H9 (cell line): ENCODE measurements around the gene ANKRD55. TPM values are rescaled to one million over a fixed set of nuclear protein-coding genes. Genes with fewer than 3 reads are reported as not detected.

Experiments used
- DNase-seq: peaks from one replicate; pipeline ENCODE4 v3.0.0-alpha.2; 2017
- H2AFZ ChIP-seq: one replicate; pipeline ENCODE4 v1.6.1; 2013; ENCODE audit warnings: mild to moderate bottlenecking, low read length, control low read depth, moderate library complexity
- H2AK5ac ChIP-seq: 2 replicates; pipeline ENCODE4 v1.6.1; 2013; ENCODE audit warnings: low read length, control low read depth, mixed read lengths; ENCODE audit not compliant: insufficient read length
- H2BK120ac ChIP-seq: one replicate; pipeline ENCODE4 v1.6.1; 2013; ENCODE audit warnings: low read depth, mild to moderate bottlenecking, low read length, control low read depth, inconsistent platforms; ENCODE audit not compliant: poor library complexity, severe bottlenecking
- H2BK12ac ChIP-seq: 2 replicates; pipeline ENCODE4 v1.6.1; 2013; ENCODE audit warnings: low read length, control low read depth, mixed read lengths, low read depth; ENCODE audit not compliant: insufficient read length
- H2BK15ac ChIP-seq: 2 replicates; pipeline ENCODE4 v1.6.1; 2013; ENCODE audit warnings: low read depth, low read length, control low read depth
- H2BK20ac ChIP-seq: one replicate; pipeline ENCODE4 v1.6.1; 2013; ENCODE audit warnings: low read depth, mild to moderate bottlenecking, low read length, control low read depth, inconsistent platforms; ENCODE audit not compliant: poor library complexity, severe bottlenecking
- H2BK5ac ChIP-seq: 2 replicates; pipeline ENCODE4 v1.6.1; 2013; ENCODE audit warnings: low read length, control low read depth, mixed read lengths; ENCODE audit not compliant: insufficient read length
- H3K14ac ChIP-seq: 2 replicates; pipeline ENCODE4 v1.6.1; 2013; ENCODE audit warnings: low read length, control low read depth; ENCODE audit not compliant: insufficient read depth
- H3K18ac ChIP-seq: 2 replicates; pipeline ENCODE4 v1.6.1; 2013; ENCODE audit warnings: low read depth, mild to moderate bottlenecking, mixed read lengths, low read length, control low read depth; ENCODE audit not compliant: insufficient read length
- H3K23ac ChIP-seq: 2 replicates; pipeline ENCODE4 v1.6.1; 2013; ENCODE audit warnings: low read length, control low read depth, mixed read lengths, low read depth; ENCODE audit not compliant: insufficient read length
- H3K23me2 ChIP-seq: 2 replicates; pipeline ENCODE4 v1.6.1; 2013; ENCODE audit warnings: low read depth, mild to moderate bottlenecking, mixed read lengths, low read length, control low read depth; ENCODE audit not compliant: insufficient read length, poor library complexity, severe bottlenecking
- H3K27ac ChIP-seq: 2 replicates; pipeline ENCODE4 v1.5.1; 2013; ENCODE audit warnings: low read length, control low read depth, mixed read lengths, low read depth; ENCODE audit not compliant: insufficient read length
- H3K27me3 ChIP-seq: 2 replicates; pipeline ENCODE4 v1.6.1; 2013; ENCODE audit warnings: low read length, control low read depth, inconsistent platforms; ENCODE audit not compliant: insufficient read depth
- H3K4ac ChIP-seq: 2 replicates; pipeline ENCODE4 v1.6.1; 2013; ENCODE audit warnings: low read depth, mild to moderate bottlenecking, control low read depth, inconsistent platforms, low read length, moderate library complexity
- H3K4me1 ChIP-seq: 2 replicates; pipeline ENCODE4 v1.6.1; 2013; ENCODE audit warnings: low read length, control low read depth, inconsistent platforms; ENCODE audit not compliant: insufficient read depth
- H3K4me2 ChIP-seq: 2 replicates; pipeline ENCODE4 v1.6.1; 2013; ENCODE audit warnings: low read length, control low read depth, mixed read lengths; ENCODE audit not compliant: insufficient read length, insufficient read depth
- H3K56ac ChIP-seq: 2 replicates; pipeline ENCODE4 v1.6.1; 2013; ENCODE audit warnings: low read depth, mild to moderate bottlenecking, mixed read lengths, low read length, control low read depth; ENCODE audit not compliant: insufficient read length
- H3K79me1 ChIP-seq: 2 replicates; pipeline ENCODE4 v1.6.1; 2013; ENCODE audit warnings: low read depth, mild to moderate bottlenecking, moderate library complexity, low read length, control low read depth, inconsistent platforms; ENCODE audit not compliant: insufficient read depth, poor library complexity, severe bottlenecking
- H3K79me2 ChIP-seq: 2 replicates; pipeline ENCODE4 v1.6.1; 2013; ENCODE audit warnings: low read length, control low read depth, inconsistent platforms; ENCODE audit not compliant: insufficient read depth
- H3K9ac ChIP-seq: 2 replicates; pipeline ENCODE4 v1.6.1; 2013; ENCODE audit warnings: low read length, control low read depth, mixed read lengths; ENCODE audit not compliant: insufficient read length; ENCODE audit errors: extremely low read depth
- H3K9me3 ChIP-seq: one replicate; pipeline ENCODE4 v1.6.1; 2013; ENCODE audit warnings: low read depth, low read length, inconsistent platforms; ENCODE audit not compliant: control insufficient read depth
- H3T11ph ChIP-seq: one replicate; pipeline ENCODE4 v1.6.1; 2013; ENCODE audit warnings: mild to moderate bottlenecking, low read length, control low read depth, inconsistent platforms
- H4K20me1 ChIP-seq: one replicate; pipeline ENCODE4 v1.6.1; 2013; ENCODE audit not compliant: control insufficient read depth, insufficient read length, insufficient read depth
- H4K5ac ChIP-seq: 2 replicates; pipeline ENCODE4 v1.6.1; 2013; ENCODE audit warnings: low read depth, mild to moderate bottlenecking, mixed read lengths, low read length, control low read depth; ENCODE audit not compliant: insufficient read length
- H4K8ac ChIP-seq: replicated peaks from 2 replicates; pipeline ENCODE4 v1.6.1; 2013; ENCODE audit warnings: low read length, control low read depth, mixed read lengths, low read depth; ENCODE audit not compliant: insufficient read length
- H4K91ac ChIP-seq: 2 replicates; pipeline ENCODE4 v1.6.1; 2013; ENCODE audit warnings: low read depth, mild to moderate bottlenecking, moderate library complexity, mixed read lengths, low read length, control low read depth; ENCODE audit not compliant: insufficient read length
- H3K27ac Mint-ChIP-seq, 3 experiments: 2 replicates in 2 of 3; 3 replicates in 1 of 3; pipeline ENCODE4 v1.8.0; 2020 to 2021; ENCODE audit warnings: mixed read lengths in 3 of 3, mild to moderate bottlenecking in 1 of 3, moderate library complexity in 1 of 3
- H3K27me3 Mint-ChIP-seq: 2 replicates; pipeline ENCODE4 v1.8.0; 2021; ENCODE audit warnings: low read depth, mild to moderate bottlenecking, moderate library complexity, mixed read lengths
- H3K36me3 Mint-ChIP-seq, 3 experiments: 2 replicates in 2 of 3; 3 replicates in 1 of 3; pipeline ENCODE4 v1.8.0; 2020 to 2021; ENCODE audit warnings: low read depth in 3 of 3, mixed read lengths in 3 of 3; ENCODE audit not compliant: insufficient read depth in 1 of 3
- H3K4me1 Mint-ChIP-seq, 2 experiments: 2 replicates each; pipeline ENCODE4 v1.8.0; 2020; ENCODE audit warnings: mixed read lengths in 2 of 2
- H3K4me3 Mint-ChIP-seq, 2 experiments: 2 replicates in 1 of 2; 3 replicates in 1 of 2; pipeline ENCODE4 v1.8.0; 2020 to 2021; ENCODE audit warnings: mild to moderate bottlenecking in 2 of 2, mixed read lengths in 2 of 2, moderate library complexity in 1 of 2
- H3K9me3 Mint-ChIP-seq, 2 experiments: 2 replicates in 1 of 2; 3 replicates in 1 of 2; pipeline ENCODE4 v1.8.0; 2020; ENCODE audit warnings: mild to moderate bottlenecking in 2 of 2, mixed read lengths in 2 of 2, moderate library complexity in 1 of 2
- CTCF ChIP-seq: fragments of 200-600 bp; sonication (generic); conservative IDR thresholded peaks from 3 replicates; pipeline ENCODE4 v1.8.0; 2021; ENCODE audit warnings: antibody characterized with exemption, mild to moderate bottlenecking
- WGBS: extraction: QIAGEN DNeasy Blood & Tissue Kit; methylation state at CpG from one replicate; pipeline ENCODE4 v1.1.7; 2013; ENCODE audit warnings: missing lambda C conversion rate, low lambda C conversion rate, mixed read lengths; ENCODE audit not compliant: insufficient read length; ENCODE audit errors: extremely low coverage; 5-methylcytosine and 5-hydroxymethylcytosine counted together
- total RNA-seq: library from RNA; stranded (reverse); gene quantifications from 2 replicates; pipeline ENCODE4 v1.2.1, GENCODE V29; 2021

ANKRD55 gene
- total RNA-seq, 1 experiment from 2014 or later = not detected

GRCh38 chr5:56140073-56140472 is 93.1 kb downstream of the ANKRD55 start:
- no peak overlapping the region for H4K91ac ChIP-seq
- no peak overlapping the region for H2AFZ ChIP-seq
- H3K9me3 Mint-ChIP-seq = no peaks in the 10 kb centered on the region; a peak in 1 of 5 replicates
- no peak overlapping the region for H2AK5ac ChIP-seq
- no peaks in the 10 kb centered on the region for H3K27me3 Mint-ChIP-seq
- no peaks in the 10 kb centered on the region for H3K36me3 Mint-ChIP-seq
- no peaks in the 10 kb centered on the region for H3K79me1 ChIP-seq
- no peaks in the 10 kb centered on the region for H3K27me3 ChIP-seq
- no peak overlapping the region for H3T11ph ChIP-seq
- no peaks in the 10 kb centered on the region for H3K9me3 ChIP-seq
- TF ChIP-seq CTCF = no peak
- H3K27ac Mint-ChIP-seq = no peak overlapping the region
- H3K23ac ChIP-seq = no peak overlapping the region
- H3K27ac ChIP-seq = no peak overlapping the region
- no CpG with 5 or more reads among the region's 3 CpGs for WGBS
- H2BK5ac ChIP-seq = no peak overlapping the region
- H4K8ac ChIP-seq = no peak overlapping the region
- no peak overlapping the region for H4K5ac ChIP-seq
- DNase-seq = no peak
- H2BK12ac ChIP-seq = no peak overlapping the region
- no peak overlapping the region for H2BK120ac ChIP-seq
- no peak overlapping the region for H3K4me2 ChIP-seq
- H3K79me2 ChIP-seq = no peaks in the 10 kb centered on the region
- H2BK20ac ChIP-seq = no peak overlapping the region
- no peaks in the 10 kb centered on the region for H3K4me1 ChIP-seq
- no peak overlapping the region for H3K4me3 Mint-ChIP-seq
- no peak overlapping the region for H3K18ac ChIP-seq
- H3K4me1 Mint-ChIP-seq = peaks cover 3 to 4% of the 10 kb centered on the region in 2 experiments; a peak in 2 of 4 replicates
- H4K20me1 ChIP-seq = no peaks in the 10 kb centered on the region
- no peak overlapping the region for H3K9ac ChIP-seq
- no peak overlapping the region for H3K14ac ChIP-seq
- no peak overlapping the region for H3K4ac ChIP-seq
- no peaks in the 10 kb centered on the region for H3K23me2 ChIP-seq
- no peak overlapping the region for H2BK15ac ChIP-seq
- no peak overlapping the region for H3K56ac ChIP-seq
